Dedifferentiated amniotic fluid mesenchymal stem cell (primary cell): Measurements from ENCODE around the gene SNX9.
A peak's percentile ranks its signal among the peaks of the same experiment; 100 is the strongest.
"Not testable (repeated sequence)": the region's sequence is repeated elsewhere in the genome, so short reads cannot be mapped to it uniquely, and the experiment has no call there.

ENCODE experiments used
- DNase-seq: peaks from one replicate; pipeline ENCODE4 v3.0.0-alpha.2; 2016; ENCODE audit errors: extremely low spot score

SNX9 gene

GRCh38 chr6:157921685-157922367, 98.8 kb downstream of the SNX9 start:
- peak; percentile 80 for DNase-seq

GRCh38 chr6:157925771-157926170, 102.7 kb downstream of the SNX9 start:
- no peak for DNase-seq

- DNase-seq, result no peak
These were observed 104.0 kb downstream of the SNX9 start for GRCh38 chr6:157927011-157927410.

- DNase-seq, result no peak
These were observed 105.4 kb downstream of the SNX9 start for GRCh38 chr6:157928428-157928827.

- DNase-seq, result no peak
These were observed 106.0 kb downstream of the SNX9 start for GRCh38 chr6:157929076-157929475.

GRCh38 chr6:157929765-157930319, 106.8 kb downstream of the SNX9 start:
- no peak for DNase-seq

- DNase-seq, result no peak
These were observed 112.7 kb downstream of the SNX9 start for GRCh38 chr6:157935786-157936185.

GRCh38 chr6:157937318-157937717, 114.3 kb downstream of the SNX9 start:
- no peak for DNase-seq

- no peak for DNase-seq
These were observed 114.9 kb downstream of the SNX9 start for GRCh38 chr6:157937916-157938315.

- not testable (repeated sequence) for DNase-seq
These were observed 117.5 kb downstream of the SNX9 start for GRCh38 chr6:157940375-157941036.

GRCh38 chr6:157941101-157941863, 118.2 kb downstream of the SNX9 start:
- DNase-seq, result no peak

GRCh38 chr6:157942351-157942750, 119.3 kb downstream of the SNX9 start:
- DNase-seq, result no peak

- no peak for DNase-seq
These were observed 120.4 kb downstream of the SNX9 start for GRCh38 chr6:157943249-157943963.

- DNase-seq, result no peak
These were observed 120.9 kb downstream of the SNX9 start for GRCh38 chr6:157943964-157944283.

GRCh38 chr6:157944983-157945931, 122.2 kb downstream of the SNX9 start:
- DNase-seq, result no peak

- no peak for DNase-seq
These were observed 123.1 kb downstream of the SNX9 start for GRCh38 chr6:157946053-157946617.

- DNase-seq, result no peak
These were observed 124.0 kb downstream of the SNX9 start for GRCh38 chr6:157946865-157947532.

GRCh38 chr6:157950899-157951298, 127.9 kb downstream of the SNX9 start:
- not testable (repeated sequence) for DNase-seq

GRCh38 chr6:157951828-157952227, 128.8 kb downstream of the SNX9 start:
- DNase-seq, result no peak

GRCh38 chr6:157952861-157953351, 129.9 kb downstream of the SNX9 start:
- no peak for DNase-seq
